ENCODE data around the gene TLE6.

TLE6 gene

DNA sequence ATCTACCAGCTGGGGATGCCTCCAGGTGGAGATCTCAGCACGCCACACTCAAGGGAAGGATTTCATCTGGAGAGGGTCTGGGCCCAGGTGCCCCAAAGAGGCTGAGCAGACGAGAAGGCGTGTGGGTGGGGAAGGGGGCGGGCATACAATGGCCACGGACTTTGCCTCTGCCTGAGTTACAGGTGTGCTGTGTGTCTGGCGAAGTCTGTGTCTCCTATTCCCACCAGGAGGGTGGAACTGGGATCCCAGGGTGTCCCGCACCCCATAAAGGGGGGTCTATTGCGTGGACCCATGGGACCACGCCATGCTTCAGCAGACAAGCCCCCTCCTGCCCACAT lies 48.2 kb downstream of the TLE6 start:
- H3K27me3 ChIP-seq (ENCODE audit: control insufficient read depth, low read length) = peaks cover 59% of the 10 kb centered on the region
- peaks cover 23% of the 10 kb centered on the region for H3K4me1 ChIP-seq (ENCODE audit: control insufficient read depth, low read length)
- no peaks in the 10 kb centered on the region for H3K9me3 ChIP-seq (ENCODE audit: control insufficient read depth, insufficient read depth, low read length)
- no peak overlapping the region for H3K27ac ChIP-seq (ENCODE audit: low read depth, low read length)
- H3K36me3 ChIP-seq (ENCODE audit: control insufficient read depth, low read length) = no peaks in the 10 kb centered on the region
- H3K9me2 ChIP-seq (replicated peaks; ENCODE audit: control insufficient read depth, low read length) = no peaks in the 10 kb centered on the region
- H3K4me3 ChIP-seq (ENCODE audit: low read length) = no peak overlapping the region
- H3K4me2 ChIP-seq (ENCODE audit: low read length) = no peak overlapping the region
- H3K79me2 ChIP-seq (ENCODE audit: control insufficient read depth, low read length) = no peaks in the 10 kb centered on the region
- TF ChIP-seq, protein P1, sequence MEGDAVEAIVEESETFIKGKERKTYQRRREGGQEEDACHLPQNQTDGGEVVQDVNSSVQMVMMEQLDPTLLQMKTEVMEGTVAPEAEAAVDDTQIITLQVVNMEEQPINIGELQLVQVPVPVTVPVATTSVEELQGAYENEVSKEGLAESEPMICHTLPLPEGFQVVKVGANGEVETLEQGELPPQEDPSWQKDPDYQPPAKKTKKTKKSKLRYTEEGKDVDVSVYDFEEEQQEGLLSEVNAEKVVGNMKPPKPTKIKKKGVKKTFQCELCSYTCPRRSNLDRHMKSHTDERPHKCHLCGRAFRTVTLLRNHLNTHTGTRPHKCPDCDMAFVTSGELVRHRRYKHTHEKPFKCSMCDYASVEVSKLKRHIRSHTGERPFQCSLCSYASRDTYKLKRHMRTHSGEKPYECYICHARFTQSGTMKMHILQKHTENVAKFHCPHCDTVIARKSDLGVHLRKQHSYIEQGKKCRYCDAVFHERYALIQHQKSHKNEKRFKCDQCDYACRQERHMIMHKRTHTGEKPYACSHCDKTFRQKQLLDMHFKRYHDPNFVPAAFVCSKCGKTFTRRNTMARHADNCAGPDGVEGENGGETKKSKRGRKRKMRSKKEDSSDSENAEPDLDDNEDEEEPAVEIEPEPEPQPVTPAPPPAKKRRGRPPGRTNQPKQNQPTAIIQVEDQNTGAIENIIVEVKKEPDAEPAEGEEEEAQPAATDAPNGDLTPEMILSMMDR (IDR thresholded peaks at IDR 0.05; ENCODE audit: low read depth, low read length, poor library complexity, severe bottlenecking) = no peak
- TF ChIP-seq EZH2phosphoT487 (IDR thresholded peaks at IDR 0.05; ENCODE audit: borderline replicate concordance, low read length) = no peak
- 0 out of 2 replicates have a peak, but pooled peaks cover 4% of the 10 kb centered on the region for H4K20me1 ChIP-seq (ENCODE audit: control insufficient read depth, insufficient read depth, low read depth, low read length)
- H3F3A ChIP-seq (ENCODE audit: control insufficient read depth, insufficient read depth) = no peaks in the 10 kb centered on the region; the same call in 1 of the 2 replicates

DNA sequence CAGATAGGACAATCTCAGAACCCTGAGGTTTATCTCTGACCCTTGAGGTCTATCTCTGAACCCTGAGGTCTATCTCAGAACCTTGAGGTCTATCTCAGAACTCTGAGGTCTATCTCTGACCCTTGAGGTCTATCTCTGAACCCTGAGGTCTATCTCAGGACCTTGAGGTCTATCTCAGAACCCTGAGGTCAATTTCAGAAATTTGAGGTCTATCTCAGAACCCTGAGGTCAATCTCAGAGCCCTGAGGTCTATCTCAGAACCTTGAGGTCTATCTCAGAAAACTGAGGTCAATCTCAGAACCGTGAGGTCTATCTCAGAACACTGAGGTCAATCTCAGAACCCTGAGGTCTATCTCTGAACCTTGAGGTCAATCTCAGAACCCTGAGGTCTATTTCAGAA lies 49.4 kb downstream of the TLE6 start:
- Histone ChIP-seq H3K4me3 (ENCODE audit: low read length) (no peak overlapping the region), H3K4me1 (ENCODE audit: control insufficient read depth, low read length) (peaks cover 23% of the 10 kb centered on the region), H3K27me3 (ENCODE audit: control insufficient read depth, low read length) (peaks cover 71% of the 10 kb centered on the region), H4K20me1 (ENCODE audit: control insufficient read depth, insufficient read depth, low read depth, low read length) (0 out of 2 replicates have a peak, but pooled peaks cover 4% of the 10 kb centered on the region), H3K4me2 (ENCODE audit: low read length) (no peak overlapping the region), H3F3A (ENCODE audit: control insufficient read depth, insufficient read depth) (no peaks in the 10 kb centered on the region; the same call in 1 of the 2 replicates), H3K27ac (ENCODE audit: low read depth, low read length) (no peak overlapping the region), H3K79me2 (ENCODE audit: control insufficient read depth, low read length) (no peaks in the 10 kb centered on the region), H3K36me3 (ENCODE audit: control insufficient read depth, low read length) (no peaks in the 10 kb centered on the region), H3K9me2 (replicated peaks; ENCODE audit: control insufficient read depth, low read length) (no peaks in the 10 kb centered on the region), H3K9me3 (ENCODE audit: control insufficient read depth, insufficient read depth, low read length) (no peaks in the 10 kb centered on the region)
- no peak for TF ChIP-seq EZH2phosphoT487 (IDR thresholded peaks at IDR 0.05; ENCODE audit: borderline replicate concordance, low read length)
- TF ChIP-seq, protein P1 (IDR thresholded peaks at IDR 0.05; ENCODE audit: low read depth, low read length, poor library complexity, severe bottlenecking) = no peak

DNA sequence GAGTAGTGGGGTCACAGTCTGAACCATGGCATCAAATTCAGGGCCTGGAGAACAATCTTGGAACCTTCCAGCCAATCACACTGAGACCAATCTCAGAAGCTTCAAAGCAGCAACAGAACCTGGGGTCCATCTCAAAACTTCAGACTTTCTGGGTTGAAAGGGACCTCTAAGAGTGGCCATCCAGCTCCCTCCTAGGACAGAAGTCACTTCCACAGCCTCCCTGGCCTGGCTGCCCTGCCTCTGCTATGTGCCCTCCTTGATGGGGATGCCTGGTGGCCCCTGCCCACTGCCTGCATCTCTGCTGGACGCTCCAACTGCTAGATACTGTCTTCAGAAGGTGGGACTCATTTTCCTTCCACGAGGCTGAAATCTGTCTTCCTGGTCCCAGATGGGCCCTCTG lies 49.9 kb downstream of the TLE6 start:
- H3K27me3 ChIP-seq (ENCODE audit: control insufficient read depth, low read length) = peaks cover 71% of the 10 kb centered on the region
- no peaks in the 10 kb centered on the region for H3K79me2 ChIP-seq (ENCODE audit: control insufficient read depth, low read length)
- H3K36me3 ChIP-seq (ENCODE audit: control insufficient read depth, low read length) = no peaks in the 10 kb centered on the region
- no peak overlapping the region for H3K4me3 ChIP-seq (ENCODE audit: low read length)
- no peaks in the 10 kb centered on the region for H3K9me2 ChIP-seq (replicated peaks; ENCODE audit: control insufficient read depth, low read length)
- H3F3A ChIP-seq (ENCODE audit: control insufficient read depth, insufficient read depth) = no peaks in the 10 kb centered on the region; the same call in 1 of the 2 replicates
- H3K27ac ChIP-seq (ENCODE audit: low read depth, low read length) = no peak overlapping the region
- H3K4me1 ChIP-seq (ENCODE audit: control insufficient read depth, low read length) = peaks cover 23% of the 10 kb centered on the region
- H3K4me2 ChIP-seq (ENCODE audit: low read length) = no peak overlapping the region
- TF ChIP-seq EZH2phosphoT487 (IDR thresholded peaks at IDR 0.05; ENCODE audit: borderline replicate concordance, low read length) = no peak
- TF ChIP-seq, protein P1 (IDR thresholded peaks at IDR 0.05; ENCODE audit: low read depth, low read length, poor library complexity, severe bottlenecking) = no peak
- H4K20me1 ChIP-seq (ENCODE audit: control insufficient read depth, insufficient read depth, low read depth, low read length) = 0 out of 2 replicates have a peak, but pooled peaks cover 4% of the 10 kb centered on the region
- no peaks in the 10 kb centered on the region for H3K9me3 ChIP-seq (ENCODE audit: control insufficient read depth, insufficient read depth, low read length)
